IPS DF 4.7 (cell line): ENCODE results near the gene RGS9.

Experiments
- DNase-seq: peaks from one replicate; pipeline ENCODE4 v3.0.0-alpha.2; 2013; ENCODE audit warnings: low spot score; ENCODE audit errors: extremely low read depth

Gene RGS9

DNA sequence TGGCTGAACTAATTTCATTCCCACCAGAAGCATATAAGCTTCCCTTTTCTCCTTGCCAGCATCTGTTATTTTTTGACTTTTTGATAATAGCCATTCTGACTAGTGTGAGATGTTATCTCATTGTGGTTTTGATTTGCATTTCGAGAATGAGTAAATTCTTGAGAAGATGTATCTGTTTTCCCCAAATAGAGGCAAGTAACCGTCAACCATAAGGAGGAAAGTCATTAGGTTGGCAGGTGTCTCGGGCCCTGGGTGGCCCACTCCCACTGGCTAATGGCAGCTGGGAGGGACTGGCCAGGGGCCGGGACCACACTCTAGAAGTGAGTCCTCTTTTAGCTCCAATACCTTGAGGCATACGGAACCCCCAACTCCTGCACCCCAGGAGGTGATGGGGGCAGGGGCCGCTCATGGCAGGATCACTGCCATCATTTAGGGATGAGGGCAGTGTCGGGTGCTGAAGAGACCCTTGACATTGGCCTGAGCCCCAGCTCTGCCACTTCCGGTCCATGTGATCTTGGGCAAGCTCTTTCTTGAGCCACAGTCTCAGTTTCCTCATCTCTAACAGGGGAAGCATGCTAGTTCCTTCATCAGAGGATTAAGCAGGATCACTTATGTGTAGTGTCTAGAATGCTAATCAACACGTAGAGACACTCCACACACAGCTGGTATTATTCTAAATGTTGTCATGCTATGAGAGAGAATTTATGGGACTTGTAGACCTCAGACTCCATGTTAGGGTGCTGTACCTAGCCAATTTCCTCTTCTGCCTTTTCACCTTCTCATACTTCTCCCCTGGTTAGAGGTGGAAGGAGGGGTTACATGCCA, 44.3 kb downstream of the RGS9 start:
- DNase-seq, result no peak

DNA sequence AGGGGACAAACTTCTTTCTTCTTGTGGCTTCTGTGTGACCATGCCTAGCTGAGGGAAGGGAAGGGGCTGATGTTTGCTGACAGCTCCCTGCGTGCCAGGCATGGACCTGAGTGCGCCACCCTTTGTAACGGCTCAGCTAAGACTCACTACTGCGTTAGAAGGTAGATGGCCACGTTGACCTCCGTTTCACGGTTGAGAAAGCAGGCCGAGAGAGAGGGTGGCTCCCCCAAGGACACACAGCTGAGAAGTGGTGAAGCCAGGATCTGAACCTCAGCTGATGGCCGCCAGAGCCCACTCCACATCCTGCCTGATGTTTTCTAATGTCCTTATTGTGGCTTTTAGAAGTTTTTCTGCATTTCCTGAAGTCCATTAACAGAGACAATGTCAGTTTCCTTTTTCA, 45.1 kb downstream of the RGS9 start:
- no peak for DNase-seq

DNA sequence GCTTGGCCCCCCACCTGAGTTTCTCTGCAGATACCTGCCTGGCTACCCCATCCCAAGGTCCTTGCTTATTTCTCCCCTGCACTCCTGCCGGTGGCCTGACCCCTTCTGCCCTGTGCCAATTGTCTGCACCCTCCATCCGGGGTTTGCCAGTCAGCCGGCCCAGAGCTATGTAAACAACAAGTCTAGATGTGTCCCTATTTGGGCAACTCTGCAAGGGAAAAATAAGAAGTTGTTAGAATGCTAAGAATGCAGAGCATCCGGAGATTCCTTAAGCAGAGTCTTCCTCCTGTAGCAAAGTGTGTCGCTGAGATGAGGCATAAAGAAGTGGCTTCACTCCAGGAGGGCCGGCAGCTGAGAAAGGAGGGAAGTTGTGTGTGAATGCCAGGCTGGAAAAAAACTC, 46.6 kb downstream of the RGS9 start:
- DNase-seq, result peak; percentile 95

DNA sequence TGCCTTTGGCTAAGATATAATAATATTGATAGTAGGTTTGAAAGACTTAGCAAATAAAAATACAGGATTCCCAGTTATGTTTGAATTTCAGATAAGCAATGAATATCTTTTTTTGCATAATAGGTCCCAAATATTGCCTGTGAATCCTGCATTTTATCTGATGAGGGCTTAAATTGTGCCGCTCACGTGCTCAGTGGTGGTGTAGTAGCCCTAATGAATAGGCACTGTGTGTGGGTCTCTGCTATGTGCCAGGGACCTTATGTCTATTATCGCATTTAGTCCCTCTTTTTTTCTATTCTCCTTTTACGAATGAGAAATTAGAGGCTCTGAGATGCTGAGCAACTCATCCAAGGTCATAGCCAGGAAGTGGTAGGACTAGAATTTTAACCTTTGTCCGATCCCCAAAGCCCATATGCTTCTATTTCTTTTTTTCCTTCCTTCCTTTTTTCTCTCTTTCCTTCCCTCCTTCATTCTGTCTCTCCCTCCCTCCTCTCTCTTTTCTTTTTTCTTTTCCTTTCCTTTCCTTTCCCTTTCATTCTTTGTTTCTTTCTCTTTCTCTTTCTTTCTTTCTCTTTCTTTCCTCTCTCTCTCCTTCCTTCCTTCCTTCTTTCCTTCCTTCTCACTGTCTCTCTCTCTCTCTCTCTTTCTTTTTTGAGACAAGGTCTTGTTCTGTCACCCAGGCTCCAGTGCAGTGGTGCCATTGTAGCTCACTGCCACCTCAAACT, 47.2 kb downstream of the RGS9 start:
- DNase-seq, result no peak

DNA sequence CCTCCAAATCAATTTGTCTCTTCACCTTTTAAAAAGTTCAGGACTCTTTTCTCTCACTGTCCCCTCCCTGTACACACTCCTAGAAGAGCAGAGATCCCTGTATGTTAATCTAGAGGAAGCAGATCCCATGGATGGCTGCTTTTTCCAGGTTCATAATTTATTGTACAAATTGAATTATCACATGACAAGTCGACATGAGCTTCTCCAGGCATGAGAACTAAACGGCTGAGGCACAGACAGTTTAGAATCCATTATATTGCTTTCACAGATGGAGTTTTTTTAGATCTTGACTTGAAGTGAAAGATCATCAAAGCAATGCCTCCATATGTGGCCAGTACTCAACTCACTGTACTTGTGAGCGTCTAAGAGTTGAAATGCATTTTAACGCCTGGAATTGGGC, 47.9 kb downstream of the RGS9 start:
- no peak for DNase-seq

DNA sequence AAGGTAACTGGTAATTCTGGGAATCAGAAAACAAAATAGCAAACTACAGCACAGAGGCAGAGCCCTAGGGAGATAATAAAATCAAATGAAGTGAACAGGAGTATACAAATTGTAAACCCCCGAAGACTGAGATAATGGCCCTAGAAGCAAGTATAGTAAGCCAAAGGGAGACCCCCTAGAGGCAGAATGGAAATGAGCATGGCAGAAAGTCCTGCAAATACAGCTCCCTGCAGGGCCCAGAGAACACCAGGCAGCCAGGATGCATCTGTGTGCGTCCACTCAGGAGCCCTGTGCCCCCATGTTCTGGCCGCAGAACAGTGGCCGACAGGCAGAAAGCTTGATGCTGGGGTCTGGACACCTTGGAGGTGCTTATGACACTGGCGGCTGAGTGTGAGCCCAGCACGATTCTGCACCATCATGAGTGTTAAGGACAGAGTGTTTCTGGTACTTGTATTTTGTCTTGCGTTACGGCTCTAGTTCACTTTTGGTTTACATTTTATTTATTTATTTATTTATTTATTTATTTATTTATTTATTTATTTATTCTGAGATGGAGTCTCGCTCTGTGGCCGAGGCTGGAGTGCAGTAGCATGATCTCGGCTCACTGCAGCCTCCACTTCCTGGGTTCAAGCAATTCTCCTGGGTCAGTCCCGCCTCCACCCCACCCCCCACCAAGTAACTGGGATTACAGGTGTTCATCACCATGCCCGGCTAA, 48.7 kb downstream of the RGS9 start:
- DNase-seq, result no peak

DNA sequence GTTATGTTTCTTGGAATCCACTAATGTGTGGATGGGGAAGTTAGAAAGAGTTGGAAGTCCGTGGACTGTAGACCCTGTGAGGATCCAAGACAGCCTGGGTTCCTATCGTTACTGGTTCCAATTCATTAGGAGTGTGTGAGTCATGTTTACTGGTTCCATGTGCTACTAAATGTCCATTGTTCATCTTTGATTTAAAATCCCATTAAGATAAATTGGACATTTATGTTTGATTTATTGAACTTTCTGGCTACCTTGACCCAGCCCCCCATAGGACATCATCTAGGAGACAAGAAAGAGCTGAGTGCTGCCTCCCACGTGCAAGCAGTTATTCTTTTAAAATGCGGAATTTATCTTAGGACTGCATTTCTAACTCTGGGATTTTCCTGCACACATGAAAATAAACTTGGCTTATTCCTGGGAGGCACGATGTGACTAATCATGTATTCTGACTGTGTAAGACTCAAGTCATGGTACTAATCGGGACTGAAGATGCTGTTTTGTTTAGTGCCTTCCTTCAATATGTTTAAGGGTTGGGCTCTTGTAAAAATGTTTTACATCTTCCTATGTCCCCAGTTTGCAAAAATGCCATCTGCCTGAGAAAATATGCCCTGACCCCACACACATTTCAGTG, 53.4 kb downstream of the RGS9 start:
- no peak for DNase-seq

DNA sequence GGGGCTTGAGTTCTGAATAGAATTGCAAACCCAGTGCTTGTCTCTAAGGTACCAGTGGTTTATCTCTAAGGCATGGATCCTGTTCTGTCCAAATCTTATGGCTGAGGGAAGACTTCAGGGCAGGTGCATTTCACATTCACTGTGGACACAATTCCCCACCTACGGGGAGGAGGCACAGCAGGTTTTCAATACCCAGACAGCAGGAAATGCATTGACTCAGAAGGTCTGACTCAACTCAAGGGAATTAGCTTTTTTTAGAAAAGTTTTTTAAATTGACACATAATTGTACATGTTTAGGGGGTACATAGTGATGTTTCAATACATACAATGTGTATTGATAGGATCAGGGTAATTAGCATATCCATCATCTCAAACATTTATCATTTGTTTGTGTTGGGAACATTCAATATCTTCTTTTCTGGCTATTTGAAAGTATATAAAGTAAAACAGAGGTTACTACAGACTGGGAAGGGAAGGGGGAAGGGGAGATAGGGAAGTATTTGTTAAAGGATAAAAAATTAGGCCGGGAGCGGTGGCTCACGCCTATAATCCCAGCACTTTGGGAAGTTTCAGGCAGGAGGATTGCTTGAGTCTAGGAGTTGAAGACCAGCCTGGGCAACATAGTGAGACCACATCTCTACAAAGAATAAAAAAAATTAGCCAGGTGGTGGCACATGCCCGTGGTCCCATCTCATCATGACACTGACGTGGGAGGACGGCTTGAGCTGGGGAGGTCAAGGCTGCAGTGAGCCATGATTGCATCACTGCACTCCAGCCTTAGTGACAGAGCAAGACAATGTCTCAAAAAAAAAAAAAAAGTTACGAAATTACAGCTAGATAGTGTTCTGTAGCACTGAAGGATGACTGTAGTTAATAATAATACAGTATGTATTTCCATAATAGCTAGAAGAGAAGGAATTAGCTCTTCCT, 54.9 kb downstream of the RGS9 start:
- DNase-seq, result no peak

DNA sequence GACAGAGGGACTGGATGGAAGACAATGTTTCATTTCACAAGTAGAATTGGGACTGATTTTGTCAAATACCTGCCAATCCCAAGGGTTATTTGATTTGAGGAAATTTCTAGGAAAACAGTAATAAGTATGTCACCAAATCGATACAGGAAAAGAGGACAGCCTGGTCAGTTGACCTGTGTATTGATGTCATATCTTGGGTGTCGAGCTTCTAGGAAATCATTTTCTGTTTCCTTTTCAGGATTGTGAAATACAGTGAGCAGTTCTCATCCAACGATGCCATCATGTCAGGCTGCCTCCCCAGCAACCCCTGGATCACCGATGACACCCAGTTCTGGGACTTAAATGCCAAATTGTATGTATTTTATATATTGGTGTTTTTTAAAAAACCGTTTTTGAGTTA, 56.1 kb downstream of the RGS9 start:
- no peak for DNase-seq

DNA sequence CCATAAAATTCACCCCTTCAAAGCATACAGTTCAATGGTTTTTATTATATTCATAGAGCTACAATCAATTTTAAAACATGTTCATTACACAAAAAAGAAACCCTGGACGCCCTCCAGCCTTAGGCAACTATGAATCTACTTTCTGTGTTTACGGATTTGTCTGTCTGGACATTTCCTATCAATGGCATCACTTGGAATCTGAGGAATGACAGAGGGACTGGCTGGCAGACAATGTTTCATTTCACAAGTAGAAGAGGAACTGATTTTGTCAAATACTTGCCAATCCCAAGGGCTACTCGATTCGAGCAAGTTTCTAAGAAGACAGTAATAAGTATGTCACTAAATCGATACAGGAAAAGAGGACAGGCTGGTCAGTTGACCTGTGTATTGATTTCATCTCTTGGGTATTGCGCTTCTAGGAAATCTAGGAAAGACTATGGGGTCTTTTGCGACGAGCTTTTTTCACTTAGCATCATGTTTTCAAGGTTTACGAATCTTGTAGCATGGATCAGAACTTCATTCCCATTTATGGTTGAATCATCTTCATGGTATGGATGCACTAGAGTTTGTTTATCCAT, 56.6 kb downstream of the RGS9 start:
- no peak for DNase-seq

DNA sequence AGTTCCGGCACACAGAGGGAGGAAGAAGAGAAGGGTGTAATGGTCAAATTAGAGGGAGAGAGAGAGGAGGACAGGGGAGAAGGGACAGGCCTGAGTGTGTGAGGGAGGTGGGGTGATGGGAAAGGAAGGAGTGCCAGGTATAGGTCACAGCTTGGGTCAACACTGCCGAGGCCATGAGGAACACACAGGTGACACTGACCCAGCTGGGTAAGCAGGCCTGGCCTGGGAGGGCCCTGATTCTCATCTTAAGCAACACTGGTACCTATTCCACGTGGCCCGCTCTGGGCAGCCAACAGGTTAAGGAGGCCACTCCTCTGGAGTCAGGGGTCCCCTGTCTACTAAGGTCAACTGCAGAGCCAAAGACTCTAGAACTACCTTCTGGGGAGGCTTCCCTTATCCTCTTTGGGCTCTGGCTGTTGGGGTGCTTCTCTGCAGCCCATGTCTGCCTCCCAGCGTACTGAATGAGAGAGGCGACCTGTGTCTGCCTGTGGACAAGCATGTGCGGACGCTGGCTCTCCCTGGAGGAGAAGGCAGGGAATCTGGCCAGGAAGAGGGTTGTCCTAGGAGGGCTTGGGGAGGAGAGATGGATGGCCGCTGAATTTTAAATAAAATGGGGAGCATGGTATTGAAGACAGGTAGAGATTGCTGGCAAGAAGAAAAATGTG, 57.6 kb downstream of the RGS9 start:
- no peak for DNase-seq

DNA sequence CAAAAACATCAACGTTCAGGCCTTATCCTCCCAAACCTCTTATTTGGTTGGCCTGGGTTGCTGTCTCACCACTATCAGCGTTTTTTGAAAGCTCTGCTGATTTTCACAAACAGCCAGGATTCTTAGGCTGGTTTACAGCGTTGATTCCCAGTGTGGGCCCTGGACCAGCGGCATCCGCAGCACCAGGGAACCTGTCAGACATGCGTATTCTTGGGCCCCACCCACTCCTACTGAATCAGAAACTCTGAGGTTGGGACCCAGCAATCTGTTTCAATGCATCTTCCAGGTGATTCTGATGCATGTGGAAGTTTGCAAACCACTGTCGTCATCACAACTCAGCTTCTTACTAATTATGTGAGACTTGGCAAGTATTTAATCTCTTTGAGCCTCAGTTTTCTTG, 58.5 kb downstream of the RGS9 start:
- DNase-seq, result no peak

DNA sequence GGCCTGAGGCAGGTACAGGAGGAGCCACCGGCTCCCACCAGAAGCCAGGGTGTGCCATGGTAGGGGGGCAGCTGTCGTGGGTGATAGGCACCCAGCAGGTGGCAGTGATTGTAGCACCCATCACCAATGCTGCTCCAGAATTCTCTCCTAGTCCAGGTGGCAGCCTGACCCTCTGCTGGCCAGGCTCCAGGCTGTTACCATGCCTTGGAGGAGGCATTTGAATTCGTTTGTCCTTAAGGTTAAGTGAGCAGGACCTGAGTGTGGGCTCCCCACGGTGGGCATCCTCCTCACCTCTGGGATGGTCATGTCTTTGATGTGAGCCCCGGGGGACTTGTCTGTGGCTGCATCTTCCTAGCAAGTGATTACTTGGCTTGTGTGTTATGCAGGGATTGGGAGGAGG, 59.4 kb downstream of the RGS9 start:
- DNase-seq, result no peak

DNA sequence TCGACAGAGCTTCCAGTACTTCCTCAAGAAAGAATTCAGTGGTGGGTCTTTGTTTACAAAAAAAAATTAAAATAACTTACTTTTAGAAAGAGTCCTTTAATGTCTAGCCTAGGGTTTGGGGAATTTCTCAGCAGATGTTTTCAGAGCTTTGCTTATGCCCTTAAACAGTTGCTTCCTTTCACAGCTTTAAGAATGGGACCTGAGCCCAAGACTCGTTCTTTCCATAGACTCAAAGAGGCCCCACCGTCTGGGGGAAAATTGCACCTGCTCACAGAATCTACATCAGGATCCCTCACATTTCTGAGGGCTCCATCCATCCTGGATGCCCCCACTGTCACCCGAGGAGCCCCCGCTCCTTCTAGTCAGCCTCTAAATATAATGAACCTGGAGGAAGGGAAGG, 60.0 kb downstream of the RGS9 start:
- no peak for DNase-seq

DNA sequence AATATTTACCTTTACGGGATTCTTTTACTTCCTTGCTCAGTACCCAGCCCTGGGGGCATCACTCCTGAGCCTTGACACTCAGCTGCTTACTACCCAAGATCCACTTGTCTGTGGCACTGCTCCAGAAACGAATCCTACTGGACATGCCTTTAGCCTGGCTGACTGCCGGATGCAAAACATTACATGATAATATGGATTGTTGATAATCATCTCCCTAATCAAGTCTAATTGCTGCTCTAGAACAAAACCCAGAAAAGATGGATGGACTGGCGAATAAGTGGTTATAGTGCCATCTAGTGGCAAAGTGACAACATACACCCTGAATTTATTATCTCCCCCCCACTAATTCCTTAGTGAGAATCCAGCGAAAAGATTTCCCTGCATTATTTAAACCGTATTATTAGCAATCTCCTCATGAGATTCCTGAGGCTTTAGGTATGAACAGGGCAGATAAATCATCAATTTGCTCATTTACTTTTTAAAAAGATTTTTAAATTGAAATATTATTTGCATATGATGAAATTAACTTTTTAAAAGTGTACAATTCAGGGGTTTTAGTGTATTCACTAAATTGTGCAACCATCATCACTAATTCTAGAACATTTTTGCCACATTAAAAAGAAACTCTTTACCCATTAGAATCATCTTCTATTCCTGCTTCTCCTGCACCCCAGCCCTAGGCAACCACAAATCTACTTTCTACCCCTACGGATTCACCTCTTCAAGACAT, 61.6 kb downstream of the RGS9 start:
- no peak for DNase-seq

DNA sequence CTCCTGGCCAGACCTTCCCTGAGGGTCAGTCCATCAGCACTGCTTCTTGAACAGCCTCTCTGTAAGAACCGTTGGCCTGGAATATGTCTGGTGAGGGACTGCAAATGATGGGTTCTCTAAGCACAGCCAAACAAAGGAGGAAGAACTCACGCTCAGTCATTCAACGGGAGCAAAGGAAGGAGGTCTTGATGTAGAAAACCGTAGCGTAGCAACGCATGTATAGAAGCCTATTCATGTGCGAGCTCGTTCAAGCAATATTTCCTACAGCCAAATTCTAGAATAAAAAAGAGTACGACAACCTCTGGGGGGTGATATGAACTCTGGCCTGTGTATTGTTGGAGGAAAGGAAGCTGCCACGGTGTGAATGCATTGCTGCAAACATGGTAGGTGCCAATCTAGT, 64.2 kb downstream of the RGS9 start:
- no peak for DNase-seq

DNA sequence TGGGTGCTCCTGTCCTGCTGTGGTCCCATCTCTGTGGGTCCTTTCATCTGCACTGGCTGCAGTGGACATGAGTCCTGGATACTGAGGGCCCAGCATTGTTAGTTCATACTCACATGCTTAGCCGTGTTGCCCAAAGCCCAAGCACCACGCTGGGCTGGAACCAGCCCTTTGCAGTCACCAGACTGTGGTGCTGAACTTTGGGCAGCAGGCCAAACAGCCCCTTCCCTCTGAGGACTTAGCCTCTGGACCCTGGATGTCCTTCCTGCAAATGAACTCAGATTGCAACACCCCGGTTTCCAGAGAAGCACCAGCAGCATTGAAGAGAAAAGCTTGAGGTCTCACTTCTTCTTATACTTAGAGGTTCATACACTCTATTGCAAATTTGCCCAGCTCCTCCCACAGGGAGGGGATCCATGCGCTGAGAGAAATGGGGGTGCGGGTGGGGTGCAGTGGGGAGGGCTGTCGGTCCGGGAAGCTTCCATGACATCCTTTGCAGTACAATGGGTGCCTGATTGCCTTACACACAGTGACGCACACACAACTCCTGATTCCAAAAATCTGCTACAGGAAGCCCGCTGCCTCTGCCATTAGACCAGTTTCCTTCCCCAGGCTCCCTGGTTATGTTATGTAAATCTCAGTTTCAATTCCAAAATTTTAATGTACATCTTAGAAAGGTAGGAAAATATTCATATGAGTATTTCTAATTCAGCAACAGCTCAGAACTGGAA, 65.8 kb downstream of the RGS9 start:
- no peak for DNase-seq

DNA sequence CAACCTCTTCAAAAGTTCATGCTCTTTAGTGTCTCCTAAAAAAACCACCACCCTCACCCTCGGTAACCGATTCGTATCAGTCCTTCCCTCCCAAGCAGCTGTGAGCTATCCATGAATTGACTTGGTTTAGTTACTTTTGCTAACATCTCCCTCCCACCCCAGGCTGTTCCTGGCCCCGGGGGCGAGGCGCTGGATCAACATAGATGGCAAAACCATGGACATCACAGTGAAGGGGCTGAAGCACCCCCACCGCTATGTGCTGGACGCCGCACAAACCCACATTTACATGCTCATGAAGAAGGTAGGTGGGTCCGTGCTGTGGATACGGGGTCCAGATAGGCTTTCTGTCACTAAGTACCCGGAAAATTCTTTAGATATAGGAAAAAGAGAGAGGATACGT, 66.8 kb downstream of the RGS9 start:
- no peak for DNase-seq

DNA sequence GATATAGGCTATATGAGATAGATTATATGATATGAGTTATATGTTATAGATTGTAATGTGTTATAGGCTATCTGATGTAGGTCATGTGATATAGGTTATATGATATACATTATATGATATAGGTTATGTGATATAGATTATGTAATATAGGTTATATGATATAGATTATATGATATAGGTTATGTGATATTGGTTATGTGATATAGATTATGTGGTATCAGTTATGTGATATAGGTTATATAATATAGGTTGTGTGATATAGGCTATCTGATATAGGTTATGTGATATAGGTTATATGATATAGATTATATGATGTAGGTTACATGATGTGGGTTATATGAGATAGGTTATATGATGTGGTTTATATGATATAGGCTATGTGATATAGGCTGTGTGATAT, 68.5 kb downstream of the RGS9 start:
- no peak for DNase-seq
